NCI-H510A treated with DMSO at 0.1 percent for 48 hours (cell line): ENCODE measurements around the gene ELMOD1.

Experiments
- DNase-seq: peaks from one replicate; lab custom pipeline; 2025; lab: John Stamatoyannopoulos, UW

ELMOD1 gene

DNA sequence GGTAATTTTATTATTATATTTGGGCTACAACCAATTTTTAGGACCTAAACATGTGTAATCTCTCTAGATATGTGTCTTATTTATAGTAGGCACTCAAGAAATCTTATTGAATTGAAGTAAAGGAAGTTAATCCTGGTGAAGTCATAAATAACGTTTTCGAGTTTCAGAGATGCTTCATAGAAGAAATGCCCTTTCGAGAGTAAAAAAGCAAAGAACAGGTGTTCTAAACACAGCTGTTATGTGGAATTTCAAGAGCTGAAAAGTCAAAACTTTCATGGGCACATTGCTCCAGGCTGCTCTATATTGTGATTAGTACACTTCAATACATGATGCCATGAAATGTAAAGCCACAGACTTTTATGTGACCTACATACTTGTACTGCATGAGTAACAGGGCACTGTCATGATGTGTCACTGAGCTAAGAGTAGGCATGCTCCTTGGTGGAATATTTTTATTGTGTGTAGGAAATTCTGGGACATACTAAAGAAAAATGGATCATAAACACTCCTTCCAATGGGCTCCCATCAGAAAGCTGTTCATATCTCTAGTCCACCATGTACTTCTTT, 7.2 kb upstream of the ELMOD1 start:
- no peak for DNase-seq

DNA sequence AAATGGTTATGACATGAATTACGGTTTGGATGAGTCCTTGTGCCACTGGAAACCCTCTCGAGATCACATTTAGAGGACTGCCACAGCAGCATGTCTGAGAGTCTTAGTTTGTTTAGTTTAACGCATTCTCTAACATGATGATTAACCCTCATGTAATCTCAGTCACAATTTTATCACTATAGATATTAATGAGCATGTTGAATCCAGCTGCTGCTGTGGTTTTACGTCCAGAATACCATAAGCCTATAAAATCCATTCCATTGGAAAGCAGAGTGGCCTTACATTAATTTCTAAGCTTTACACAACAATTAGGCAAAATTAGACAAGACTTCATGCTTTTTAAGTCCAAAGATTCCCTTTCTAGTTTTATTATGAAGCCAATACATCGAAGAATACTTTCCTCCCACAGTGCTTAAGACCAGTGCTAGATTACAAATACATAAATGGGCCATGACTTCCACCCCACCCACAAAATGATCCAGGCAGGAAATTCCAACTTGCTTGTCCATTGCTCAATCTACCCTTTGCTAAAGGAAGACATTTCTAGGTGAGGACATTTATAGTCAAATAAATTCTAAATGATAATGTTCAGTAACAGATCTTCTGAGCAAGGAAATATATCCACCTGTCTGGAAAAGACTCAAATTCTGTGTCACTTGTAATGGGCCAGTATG, 3.5 kb upstream of the ELMOD1 start:
- DNase-seq = no peak

DNA sequence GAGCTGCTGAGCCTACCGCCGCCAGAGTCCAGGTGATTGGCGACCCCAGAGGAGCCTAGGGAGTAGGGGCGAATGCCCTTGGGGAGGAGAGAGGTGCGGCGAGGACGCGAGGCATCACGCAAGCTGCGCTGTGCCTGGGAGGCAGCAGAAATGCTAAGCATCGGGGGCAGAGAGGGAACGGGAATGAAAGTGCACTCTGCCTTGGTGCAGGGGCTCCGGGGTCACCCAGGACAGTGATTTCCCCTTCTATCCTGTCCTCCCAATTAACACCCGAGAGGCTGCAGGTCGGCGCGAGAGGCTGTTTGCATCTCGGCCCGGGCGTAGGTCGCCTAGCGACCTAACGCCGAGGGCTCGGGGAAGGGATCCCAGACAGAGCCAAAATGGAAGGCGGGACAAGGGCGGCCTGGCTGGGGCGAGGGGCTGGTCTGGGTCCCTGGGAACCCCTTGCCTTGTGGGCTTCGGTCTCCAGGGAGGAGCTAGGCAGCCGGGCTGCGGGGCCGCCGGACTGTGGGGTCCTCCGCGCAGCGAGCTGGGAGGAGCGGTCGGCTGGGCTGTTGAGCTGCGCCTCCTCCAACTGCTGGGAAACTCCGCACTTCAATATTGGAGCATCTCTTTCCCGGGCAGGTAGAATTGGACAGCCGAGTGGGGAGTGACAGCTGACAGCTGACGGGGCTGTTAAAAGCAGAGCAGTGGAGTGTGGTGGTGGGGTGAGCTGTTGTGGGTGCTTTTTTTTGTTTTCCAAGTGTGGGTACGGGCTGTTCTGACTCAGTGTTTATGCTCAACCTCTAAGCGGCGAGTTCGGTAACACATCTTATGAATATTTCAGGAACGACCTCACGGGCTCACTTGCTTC, 657 bp downstream of the ELMOD1 start:
- DNase-seq = peak; percentile 45

DNA sequence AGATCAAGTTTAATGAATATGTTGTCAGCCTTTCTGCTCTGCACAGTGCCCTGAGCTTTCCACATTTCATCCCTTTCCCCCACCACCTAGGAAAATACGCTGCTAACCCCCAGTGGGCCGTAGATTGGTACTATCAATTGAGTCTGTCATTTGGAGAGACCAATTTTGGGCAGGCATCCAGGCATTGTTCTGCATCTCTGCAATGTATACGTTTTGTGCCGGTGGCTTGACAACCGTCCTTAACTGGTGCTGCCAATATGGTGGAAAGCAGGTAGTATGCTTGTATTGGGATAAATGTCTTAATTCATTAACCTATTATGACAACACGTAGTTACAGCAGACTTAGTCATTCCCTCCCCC, 1.3 kb downstream of the ELMOD1 start:
- DNase-seq = no peak

DNA sequence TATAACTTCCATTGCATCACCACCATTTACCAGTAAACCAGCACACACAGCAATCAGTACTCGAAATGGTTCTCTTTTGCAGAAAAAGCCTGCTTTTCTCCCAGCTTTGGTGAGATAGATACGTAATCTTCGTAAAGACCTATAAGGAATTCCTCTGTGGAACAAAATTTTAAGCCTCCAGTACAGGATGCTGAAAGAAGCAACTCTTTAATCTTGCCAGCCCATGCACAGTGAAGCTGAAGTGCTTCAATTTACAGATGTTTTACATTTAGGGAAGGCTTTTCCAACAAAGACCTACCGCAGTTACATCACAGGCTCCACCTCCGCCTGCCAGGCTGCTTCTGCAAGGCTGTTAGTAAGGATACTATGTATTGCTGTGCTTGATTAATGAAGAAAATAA, 1.9 kb downstream of the ELMOD1 start:
- no peak for DNase-seq

DNA sequence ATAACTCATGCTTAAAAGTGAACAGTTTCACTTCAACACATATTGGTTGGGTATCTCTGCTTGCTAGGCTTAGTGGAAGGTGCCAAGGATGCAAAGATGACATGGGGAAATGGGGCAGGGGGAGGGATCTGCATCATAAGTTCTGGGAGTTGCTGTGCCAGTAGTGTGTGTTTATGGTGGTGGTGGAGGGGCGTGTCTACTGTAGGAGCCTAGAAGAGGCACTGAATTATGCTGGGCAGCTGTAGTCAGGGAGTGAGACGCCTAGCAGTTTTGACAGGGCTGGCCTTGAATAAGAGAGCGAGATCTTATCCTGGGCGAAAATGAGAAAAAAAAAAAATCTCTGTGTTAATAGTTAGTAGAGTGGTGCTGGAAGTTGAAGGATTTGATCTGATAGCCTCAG, 3.0 kb downstream of the ELMOD1 start:
- no peak for DNase-seq

DNA sequence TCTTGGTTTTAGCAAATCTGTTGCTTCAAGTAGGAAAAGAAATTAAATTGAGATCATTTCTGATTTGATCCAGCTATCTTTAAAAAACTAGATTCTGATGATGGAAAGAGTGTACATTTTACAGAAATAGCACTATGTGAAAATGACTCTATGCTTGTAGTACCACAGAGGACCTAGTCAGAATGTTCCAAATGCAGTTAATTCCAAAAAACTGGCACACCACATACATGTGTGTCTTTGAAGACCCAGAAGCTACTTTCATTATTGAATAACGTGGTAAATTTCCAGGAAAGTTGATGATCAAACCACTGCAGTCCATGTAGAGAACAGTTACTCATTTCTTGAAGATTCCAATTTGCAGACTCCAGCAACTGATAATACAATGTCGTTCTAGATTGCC, 3.8 kb downstream of the ELMOD1 start:
- no peak for DNase-seq

DNA sequence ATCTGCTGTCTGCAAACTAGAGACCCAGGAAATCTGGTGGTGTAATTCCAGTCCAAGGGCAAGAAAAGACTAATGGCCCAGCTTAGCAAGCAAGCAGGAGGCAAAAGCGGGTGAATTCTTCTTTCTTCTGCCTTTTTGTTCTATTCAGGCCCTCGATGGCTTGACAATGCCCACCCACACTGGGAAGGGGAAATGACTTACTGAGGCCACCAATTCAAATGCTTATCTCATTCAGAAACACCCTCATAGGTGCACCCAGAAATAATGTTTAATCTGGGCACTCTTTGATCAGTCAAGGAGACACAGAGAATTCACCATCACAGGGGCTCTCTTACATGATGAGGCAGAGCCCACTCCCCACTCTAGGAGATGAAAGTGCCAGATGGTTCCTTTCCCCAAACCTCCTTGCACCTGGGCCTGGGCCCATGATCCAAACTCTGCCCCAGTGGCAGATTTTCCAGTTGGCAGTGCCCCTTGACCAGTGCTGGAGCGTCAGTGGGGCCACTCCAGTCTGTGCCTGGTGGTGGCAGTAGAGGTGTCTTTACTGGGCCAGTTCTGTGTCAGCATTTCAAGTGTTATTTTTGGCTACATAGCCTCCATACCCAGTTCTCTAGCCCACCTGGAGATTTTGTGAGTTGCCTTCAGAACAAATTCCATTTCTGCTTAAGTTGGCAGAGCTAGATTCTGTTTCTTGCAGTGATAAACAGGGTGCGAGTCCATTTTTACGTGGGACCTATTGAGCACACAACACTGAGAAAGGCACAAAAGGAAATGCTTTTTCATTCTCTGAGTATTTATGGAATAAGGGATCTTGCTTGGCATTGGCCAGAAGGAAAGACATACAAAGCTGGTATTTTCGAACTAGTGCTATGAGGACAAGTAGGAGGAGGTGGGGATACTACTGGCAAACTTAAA, 7.5 kb downstream of the ELMOD1 start:
- no peak for DNase-seq

DNA sequence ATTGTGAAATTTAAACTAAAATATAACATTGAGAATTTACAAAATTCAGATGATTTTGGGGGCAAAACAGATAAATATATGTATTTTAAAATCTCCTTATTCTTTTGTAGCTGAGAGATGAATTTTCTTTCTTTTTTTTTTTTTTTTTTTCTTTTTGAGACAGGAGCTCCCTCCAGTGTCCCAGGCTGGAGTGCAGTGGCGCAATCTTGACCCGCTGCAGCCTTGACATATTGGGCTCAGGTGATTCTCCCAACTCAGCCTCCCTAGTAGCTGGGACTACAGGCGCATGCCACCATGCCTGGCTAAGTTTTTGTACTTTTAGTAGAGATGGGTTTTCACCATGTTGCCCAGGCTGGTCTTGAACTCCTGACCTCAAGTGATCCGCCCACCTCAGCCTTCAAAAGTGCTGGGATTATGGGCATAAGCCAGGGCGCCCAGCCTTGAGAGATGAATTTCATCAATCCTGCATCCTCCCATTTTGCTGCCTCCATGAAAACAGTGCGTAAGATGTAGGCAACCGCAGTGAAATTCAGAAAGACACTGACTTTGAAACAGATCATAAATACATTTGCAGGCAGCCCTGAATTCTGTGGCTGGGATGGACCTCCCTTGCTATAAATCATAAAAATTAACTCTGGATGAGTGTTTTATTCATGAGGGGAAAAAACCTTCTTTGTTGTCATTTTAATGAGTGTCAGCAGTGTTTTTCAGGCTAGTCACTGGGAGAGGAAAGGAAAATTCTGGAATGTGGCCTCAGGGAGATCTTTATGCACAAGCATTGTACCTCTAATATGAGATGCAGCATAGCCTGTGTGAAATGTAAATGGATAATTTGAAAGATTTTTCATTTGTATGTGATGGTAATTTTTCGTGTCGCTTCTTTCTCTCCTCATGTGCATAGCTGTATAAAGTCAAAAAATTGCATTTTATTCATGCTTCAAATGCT, 14.4 kb downstream of the ELMOD1 start:
- no peak for DNase-seq

DNA sequence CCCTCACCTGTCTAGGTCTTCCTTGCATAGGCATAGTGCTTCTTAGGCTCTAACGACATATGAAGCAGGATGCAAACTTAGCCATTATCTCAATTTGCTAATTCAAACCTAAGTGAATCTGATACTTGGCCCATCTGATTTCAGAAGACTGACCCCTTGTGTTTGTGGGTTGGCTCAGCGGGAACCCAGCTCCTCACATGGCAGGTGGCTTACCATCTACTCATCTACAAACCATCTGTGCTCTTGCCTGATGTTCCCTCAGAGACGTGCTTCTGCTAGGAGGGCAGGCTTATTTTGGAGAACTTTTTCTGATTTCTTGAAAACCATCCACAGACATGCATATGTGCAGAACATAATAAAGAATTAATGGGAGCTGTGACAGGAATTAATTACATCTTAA, 15.2 kb downstream of the ELMOD1 start:
- no peak for DNase-seq

DNA sequence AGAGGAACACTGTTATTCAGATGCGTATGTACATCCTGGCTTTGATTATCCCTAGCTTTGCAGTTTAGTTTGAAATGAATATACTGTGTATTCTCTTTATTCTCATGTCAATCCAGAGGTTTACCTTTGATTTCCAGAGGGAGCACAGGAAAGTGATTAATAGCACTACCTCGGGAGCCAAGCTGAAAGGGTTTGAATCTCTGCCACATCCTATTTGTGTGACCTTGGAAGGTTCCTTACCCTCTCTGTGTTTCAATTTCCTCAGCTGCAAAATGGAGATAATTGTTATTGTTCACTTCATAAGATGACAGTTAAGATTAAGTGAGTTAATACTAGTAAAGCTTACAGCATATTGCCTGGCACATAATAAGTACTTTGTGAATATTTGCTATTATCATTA, 17.9 kb downstream of the ELMOD1 start:
- DNase-seq = no peak

DNA sequence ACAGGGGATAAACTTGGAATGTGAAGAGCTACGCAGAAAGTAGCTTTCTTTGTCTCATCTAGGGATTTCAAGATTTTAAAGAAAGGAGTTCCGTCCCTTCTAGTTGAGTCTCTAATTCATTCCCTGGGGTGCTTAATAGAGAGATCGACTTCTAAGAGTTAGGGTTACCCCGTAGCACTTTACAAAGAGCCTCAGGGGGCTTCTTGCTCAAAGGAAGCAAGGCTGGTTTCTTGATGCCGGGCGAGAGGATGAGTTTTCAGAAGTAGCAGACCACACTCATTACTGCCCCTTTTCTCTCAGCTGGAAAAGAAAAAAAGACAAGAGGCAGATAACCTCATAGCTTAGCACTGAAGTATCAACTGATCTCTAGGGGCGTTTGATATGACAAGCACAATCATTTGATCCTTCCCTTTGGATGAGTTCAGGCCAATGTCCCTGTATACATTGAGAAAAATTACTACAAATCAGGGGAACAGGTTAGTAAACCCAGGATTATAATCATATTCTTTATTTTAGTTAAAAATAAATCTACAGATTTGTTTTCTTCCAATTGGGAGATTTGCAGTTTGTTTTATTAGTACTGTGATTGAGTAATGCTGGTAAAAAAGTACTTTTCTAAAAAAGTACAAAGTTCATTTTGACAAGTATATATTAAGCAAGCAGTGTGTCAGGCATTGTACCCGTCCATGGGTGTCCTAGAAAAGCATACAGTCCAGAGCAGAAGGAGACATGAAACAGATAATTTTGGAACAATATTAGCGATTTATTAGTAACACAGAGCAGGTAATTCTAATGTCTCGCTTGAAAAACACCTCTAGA, 18.7 kb downstream of the ELMOD1 start:
- no peak for DNase-seq

DNA sequence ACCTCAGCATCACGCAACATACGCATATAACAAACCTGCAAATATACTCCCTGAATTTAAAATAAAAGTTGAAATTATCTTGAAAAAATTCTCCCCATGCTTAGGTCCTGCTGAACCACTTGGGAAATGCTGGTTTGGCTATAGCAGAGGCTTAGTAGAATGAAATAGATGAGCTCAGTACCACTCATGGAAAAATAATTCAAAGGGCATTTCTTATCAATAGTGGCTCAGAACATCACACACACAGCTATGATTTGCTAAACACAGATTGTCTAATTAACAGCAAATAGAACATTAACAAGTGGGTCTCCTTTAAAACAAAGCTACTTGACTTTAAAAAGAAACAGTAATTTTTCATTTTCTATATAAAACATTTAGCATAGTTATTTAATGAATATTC, 21.5 kb downstream of the ELMOD1 start:
- DNase-seq = no peak

DNA sequence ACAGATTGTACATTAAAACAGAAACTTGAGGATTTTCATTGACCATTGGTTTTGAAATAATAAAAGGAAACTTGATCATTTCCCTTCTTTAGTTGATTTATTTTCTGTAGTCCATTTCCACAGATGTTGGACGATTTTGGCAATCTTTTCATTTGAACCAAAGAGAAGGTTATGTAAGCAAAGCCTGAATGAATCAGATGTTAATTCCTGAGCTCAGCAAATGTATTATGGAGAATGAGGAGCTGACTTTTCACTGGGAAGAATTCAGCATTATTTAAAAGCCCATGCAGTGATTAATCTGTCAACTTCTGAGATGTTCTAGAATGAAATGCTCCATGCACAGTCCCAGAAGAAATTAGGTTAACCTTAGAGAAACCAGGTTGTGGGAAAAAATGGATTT, 29.0 kb downstream of the ELMOD1 start:
- DNase-seq = no peak

DNA sequence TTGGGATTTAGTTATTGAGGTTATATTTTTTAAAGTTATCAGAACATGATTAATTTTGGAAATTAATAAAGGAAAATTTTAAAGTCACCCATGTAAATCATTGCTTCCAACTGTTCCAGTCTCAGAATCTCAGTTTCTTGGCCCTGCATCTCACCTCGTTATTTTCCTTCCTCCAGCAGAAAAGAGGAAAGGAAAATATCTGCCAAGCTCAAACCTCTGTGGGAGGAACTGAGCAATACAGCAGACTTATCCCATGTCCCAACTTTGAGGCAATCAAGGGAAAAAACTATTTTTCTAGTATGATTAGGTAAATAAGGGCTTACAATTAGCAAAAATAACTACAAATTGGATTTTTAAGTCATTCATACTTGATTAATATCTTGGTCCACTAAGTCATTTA, 30.1 kb downstream of the ELMOD1 start:
- no peak for DNase-seq

DNA sequence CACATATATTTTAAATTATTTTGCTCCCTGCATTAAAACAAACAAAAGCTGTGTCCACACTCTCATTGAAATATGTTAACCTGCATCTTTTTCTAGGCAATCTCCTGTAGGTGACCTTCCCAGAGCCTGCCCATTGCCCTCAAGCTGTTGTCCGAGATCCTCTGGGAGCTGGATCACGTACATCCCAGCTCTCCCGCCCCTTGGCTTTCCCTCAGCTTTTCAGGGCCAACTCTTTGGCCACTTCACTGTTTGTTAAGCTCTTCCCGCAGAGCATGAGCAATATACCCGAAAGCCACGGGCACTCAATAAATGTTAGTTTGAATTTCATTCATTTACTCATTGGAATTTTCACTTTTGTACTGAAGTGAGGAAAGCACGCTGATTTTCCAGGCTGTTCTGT, 32.2 kb downstream of the ELMOD1 start:
- no peak for DNase-seq

DNA sequence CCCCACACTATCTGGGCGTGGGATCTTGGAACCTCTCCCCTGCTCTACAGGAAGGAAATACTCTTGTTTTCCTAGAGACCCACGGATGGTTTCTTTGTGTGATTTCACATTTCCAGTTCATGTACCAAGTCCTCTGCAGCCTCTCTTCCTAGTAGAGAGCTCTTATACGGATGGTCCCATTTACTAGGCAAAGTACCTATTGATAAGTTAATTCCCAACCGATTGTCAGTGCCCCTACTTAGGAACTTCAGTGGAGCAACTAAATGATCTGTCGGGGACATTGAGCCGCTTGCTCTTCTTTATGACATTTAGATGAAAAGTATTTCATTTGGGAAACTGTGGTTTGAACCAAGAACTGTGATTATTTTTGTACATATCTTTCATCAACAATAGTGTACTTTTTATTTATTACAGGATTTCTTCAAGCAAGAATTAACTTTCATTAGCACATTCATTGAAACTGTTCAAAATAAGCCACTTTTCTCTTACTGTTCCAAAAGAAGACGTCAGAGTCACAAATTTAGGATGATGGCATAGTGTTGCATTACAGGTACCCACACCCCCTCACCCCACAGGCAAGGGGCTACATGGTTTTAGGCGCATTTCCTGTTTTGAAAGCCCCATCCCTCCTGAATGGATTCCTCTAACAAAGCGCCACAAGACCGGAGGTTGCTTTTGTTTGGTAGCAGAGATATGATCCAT, 34.2 kb downstream of the ELMOD1 start:
- no peak for DNase-seq

DNA sequence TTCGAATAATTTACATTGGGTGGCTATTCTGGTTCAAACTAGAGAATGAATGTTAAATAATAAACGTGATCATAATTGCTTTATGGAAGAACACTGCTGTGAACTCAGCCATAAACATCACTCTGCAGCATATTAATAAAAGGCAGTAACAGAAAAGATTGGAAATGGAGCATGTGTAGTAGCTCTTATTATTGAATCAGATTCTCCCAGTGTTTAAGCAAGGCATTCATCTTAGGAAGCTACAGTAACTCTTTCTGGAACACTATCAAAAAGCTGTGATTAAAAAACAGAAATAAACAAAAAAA, 34.7 kb downstream of the ELMOD1 start:
- DNase-seq = no peak

DNA sequence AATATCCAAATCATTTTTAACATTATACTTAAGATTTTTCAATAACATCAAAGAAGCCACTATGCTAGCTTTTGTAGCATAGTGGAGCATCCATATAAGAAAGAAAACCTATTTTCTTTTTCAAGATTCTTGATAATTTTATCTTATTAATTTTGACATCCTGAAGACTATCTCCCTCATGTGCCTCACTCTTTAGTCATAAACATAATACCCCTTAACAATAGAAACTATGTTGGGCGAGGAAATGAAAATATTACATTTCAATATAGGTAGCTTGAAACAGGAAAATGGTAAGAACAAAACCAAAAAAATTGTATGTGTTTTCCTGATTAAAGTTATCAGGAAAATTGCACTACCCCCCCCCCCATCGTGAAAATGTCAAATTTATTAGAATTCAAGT, 40.1 kb downstream of the ELMOD1 start:
- DNase-seq = no peak

DNA sequence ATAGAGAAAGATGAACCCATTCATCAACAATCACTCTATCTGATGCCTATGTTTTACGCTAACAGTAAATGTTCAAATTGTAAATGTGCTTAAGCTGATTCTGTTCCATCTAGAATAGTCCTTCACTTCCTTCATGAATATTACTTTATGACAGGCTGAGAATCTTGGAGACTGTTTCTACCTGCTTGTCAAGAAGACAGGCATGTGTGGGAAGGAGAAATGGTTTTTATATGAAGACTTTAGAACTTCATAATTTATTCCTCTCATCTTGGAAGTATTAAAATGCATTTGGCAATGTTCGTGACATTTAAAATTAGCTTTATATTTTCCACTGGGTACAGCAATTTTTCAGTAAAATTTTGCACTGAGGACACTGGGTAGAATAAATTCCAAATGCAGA, 41.0 kb downstream of the ELMOD1 start:
- DNase-seq = no peak
